ENCODE data around the gene MRPL14. TPM values are rescaled to one million over a fixed set of nuclear protein-coding genes. Genes with fewer than 3 reads are reported as not detected.

MRPL14 gene
- total and polyA plus RNA-seq, 12 donors, result 29.9 to 89.7 (median 41.4) TPM

- H3K27me3 ChIP-seq, result no peaks in the 10 kb centered on the region
- peak overlapping the region in 4 of 10 donors; percentile 45 to 61 (median 48) for H3K27ac ChIP-seq
- 51 to 59% methylated on average over 4 of the region's 4 CpGs for WGBS, 2 donors
- H3K9me3 ChIP-seq, result no peaks in the 10 kb centered on the region
- H3K36me3 ChIP-seq, result peaks cover 0 to 5% (median 0%) of the 10 kb centered on the region in 9 donors
- H3K4me1 ChIP-seq, result peaks cover 9 to 98% (median 77%) of the 10 kb centered on the region in 9 donors
- DNase-seq (no peak), ATAC-seq (peak in 4 of 8 donors; percentile 15 to 60 (median 46))
- no peak for TF ChIP-seq CTCF (IDR thresholded peaks at IDR 0.05)
- intact Hi-C loops (cut with DNase I), result no loop called here
- H3K4me3 ChIP-seq, result no peak overlapping the region
These were observed 6.4 kb downstream of the MRPL14 start for GRCh38 chr6:44120692-44121443.

- WGBS, 2 donors, result 30 to 43% methylated on average over 5 of the region's 5 CpGs
- Histone ChIP-seq H3K4me3 (no peak overlapping the region), H3K27ac (peak overlapping the region in 3 of 10 donors; percentile 11 to 45 (median 35)), H3K4me1 (peaks cover 9 to 92% (median 70%) of the 10 kb centered on the region in 9 donors), H3K36me3 (peaks cover 0 to 15% (median 0%) of the 10 kb centered on the region in 9 donors), H3K27me3 (no peaks in the 10 kb centered on the region), H3K9me3 (no peaks in the 10 kb centered on the region)
- intact Hi-C loops (cut with DNase I), result no loop called here
- ATAC-seq (peak in 2 of 8 donors; percentile 20 to 28), DNase-seq (no peak)
- no peak for TF ChIP-seq CTCF (IDR thresholded peaks at IDR 0.05)
These were observed 7.5 kb downstream of the MRPL14 start for GRCh38 chr6:44119704-44120262.

- Histone ChIP-seq H3K9me3 (no peaks in the 10 kb centered on the region), H3K27me3 (no peaks in the 10 kb centered on the region), H3K27ac (peak overlapping the region in 1 of 10 donors; percentile 42), H3K36me3 (peaks cover 0 to 38% (median 16%) of the 10 kb centered on the region in 9 donors), H3K4me3 (no peak overlapping the region), H3K4me1 (peaks cover 6 to 70% (median 52%) of the 10 kb centered on the region in 9 donors)
- intact Hi-C loops (cut with DNase I), result no loop called here
- DNase-seq (no peak), ATAC-seq (no peak)
- no peak for TF ChIP-seq CTCF (IDR thresholded peaks at IDR 0.05)
- 80 to 82% methylated on average over 6 of the region's 6 CpGs for WGBS, 2 donors
These were observed 9.7 kb downstream of the MRPL14 start for GRCh38 chr6:44117397-44118128.

- H3K36me3 ChIP-seq, result peaks cover 0 to 45% (median 16%) of the 10 kb centered on the region in 9 donors
- intact Hi-C loops (cut with DNase I), result no loop called here
- no peak overlapping the region for H3K4me3 ChIP-seq
- WGBS, 2 donors, result 36 to 60% methylated on average over 4 of the region's 4 CpGs
- ATAC-seq (peak in 2 of 8 donors; percentile 32 to 50), DNase-seq (no peak)
- peaks cover 6 to 66% (median 45%) of the 10 kb centered on the region in 9 donors for H3K4me1 ChIP-seq
- peak overlapping the region in 2 of 10 donors; percentile 42 to 48 for H3K27ac ChIP-seq
- H3K9me3 ChIP-seq, result no peaks in the 10 kb centered on the region
- TF ChIP-seq CTCF (IDR thresholded peaks at IDR 0.05), result no peak
- H3K27me3 ChIP-seq, result no peaks in the 10 kb centered on the region
These were observed 10.4 kb downstream of the MRPL14 start for GRCh38 chr6:44116641-44117382.

All from heart right ventricle (tissue), 16 donors.